ENCODE data around the gene MYORG. TPM values are rescaled to one million over a fixed set of nuclear protein-coding genes. Genes with fewer than 3 reads are reported as not detected.

Gene MYORG
- 4.0 and 5.5 TPM in 2 replicates for total RNA-seq

DNA sequence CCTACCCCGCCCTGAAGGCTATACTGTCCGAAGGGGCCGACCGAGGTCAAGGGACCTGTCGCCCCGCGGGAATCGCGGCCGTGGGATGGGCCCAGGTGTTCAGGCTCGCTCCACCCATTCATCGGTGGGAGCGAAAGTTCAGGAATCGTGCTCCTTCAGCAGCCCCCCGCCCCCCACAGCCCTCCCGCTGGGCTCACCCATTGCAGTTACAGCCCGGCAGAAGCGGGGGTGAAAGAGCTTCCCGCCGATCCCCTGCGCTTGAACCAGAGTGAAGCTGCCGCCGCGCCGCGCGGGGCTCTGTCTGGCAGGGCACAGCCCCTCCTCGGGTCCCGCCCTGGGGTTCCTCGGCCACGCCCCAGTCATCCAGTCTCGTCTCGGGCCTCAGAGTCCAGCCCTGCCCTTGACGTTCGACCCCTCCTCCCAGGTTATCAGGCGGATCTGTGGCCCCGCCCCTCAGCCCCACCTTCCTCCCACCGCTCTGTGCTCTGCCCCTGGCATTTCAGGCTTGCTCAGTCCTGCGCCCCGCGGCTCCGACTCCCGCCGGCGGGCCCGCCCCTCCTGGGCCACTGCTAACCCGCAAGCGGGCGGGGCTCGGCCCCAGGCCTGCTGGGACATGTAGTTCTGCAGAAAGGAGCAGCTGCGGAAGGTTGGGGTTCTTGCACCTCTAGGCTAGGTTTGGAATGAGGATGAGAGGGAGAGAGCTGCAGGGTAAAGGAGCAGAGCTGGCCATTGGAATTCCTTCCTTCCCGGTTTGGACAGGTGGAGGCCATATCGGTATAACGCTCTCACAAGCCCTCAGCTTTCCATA, at the start of gene MYORG:
Gene MYORG, minus strand, starts transcription at position 303 of the 808 bp plus-strand sequence. CDS start 3,955 bp downstream, outside the sequence.

DNA sequence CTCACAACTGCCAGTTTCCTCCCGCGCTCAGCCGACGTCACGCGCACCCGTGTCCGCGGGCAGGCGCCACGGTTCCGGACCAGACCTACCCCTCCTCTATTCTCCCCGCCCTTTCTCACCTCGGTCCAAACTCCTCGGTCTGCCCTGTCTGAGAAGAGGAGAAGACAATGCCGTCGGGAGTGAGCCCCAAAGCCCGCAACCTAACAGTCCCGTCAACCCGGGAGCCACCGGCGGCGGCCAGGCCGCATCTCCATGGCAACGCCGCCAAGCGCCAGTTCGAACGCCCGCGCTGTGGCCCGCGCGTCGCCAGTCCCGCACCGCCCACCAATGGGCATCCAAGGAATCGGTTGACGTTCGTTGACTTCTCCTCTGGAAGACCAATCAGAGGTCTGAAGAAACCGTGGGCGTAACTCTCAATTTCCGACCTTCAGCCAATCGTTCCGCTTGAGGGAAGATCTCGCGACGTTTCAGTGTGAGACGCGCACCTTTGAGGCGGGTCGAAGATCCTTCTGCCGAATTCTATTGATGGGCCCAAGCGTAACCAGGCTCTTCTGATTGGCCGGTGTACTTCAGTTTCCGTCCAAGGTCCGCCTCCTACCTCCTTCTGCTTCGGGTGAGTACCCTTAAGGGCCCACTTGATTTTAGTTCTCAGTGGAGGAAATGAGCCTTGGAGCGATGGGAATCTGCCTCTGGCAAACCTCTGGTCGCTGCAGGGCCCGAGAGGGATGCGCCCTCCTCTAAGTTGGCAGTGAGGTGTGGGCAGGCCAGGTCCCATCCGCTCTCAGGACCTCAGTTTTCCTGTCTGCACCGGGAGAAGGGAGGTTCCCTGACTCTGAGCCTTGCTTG, 47.5 kb downstream of the MYORG start, which contains the start of the genes KIF24 and NUDT2:
Gene KIF24, minus strand, starts transcription at position 282 of the 846 bp plus-strand sequence. CDS start 17,922 bp downstream, outside the sequence.
Gene NUDT2, plus strand, starts transcription at position 583 of the 846 bp plus-strand sequence. CDS start 9,471 bp downstream, outside the sequence.

Other genes with a start within 250 kb of the MYORG start
- 27.3 and 40.0 TPM in 2 replicates for gene UBAP1, start 197.9 kb downstream of the MYORG start, total RNA-seq
- gene KIF24, start 47.6 kb downstream of the MYORG start, total RNA-seq, result 0.43 and 0.48 TPM in 2 replicates
- gene NUDT2, start 47.3 kb downstream of the MYORG start, total RNA-seq, result 27.0 and 63.5 TPM in 2 replicates
- gene FAM219A, start 81.7 kb upstream of the MYORG start, total RNA-seq, result 3.2 and 7.7 TPM in 2 replicates
- gene DNAI1, start 81.9 kb upstream of the MYORG start, total RNA-seq, result not detected in 2 replicates
- gene ENHO, start 146.1 kb upstream of the MYORG start, total RNA-seq, result 0.48 TPM in 1 of 2 replicates, not detected in the other
- gene CNTFR, start 212.8 kb upstream of the MYORG start, total RNA-seq, result not detected in 2 replicates
- gene RPP25L, start 235.2 kb upstream of the MYORG start, total RNA-seq, result 27.7 and 38.6 TPM in 2 replicates
- 40.3 and 43.4 TPM in 2 replicates for gene DCTN3, start 243.6 kb upstream of the MYORG start, total RNA-seq

All from tracheal epithelial cell (primary cell).